Thymus (tissue), 11 donors: ENCODE data around the gene CDYL2. TPM values are rescaled to one million over a fixed set of nuclear protein-coding genes. Genes with fewer than 3 reads are reported as not detected.
"Not testable (repeated sequence)": the region's sequence is repeated elsewhere in the genome, so short reads cannot be mapped to it uniquely, and the experiment has no call there.

Experiments used
- DNase-seq, 9 donors: peaks; one replicate each; pipeline ENCODE4 v3.0.0-alpha.2; 2013; ENCODE audit warnings: low spot score in 9 of 9, low read depth in 6 of 9, missing footprints in 1 of 9
- H3K27ac ChIP-seq, 2 donors: one replicate each; pipeline ENCODE4 v1.5.1; 2013; ENCODE audit warnings: control low read depth in 1 of 2, low read depth in 1 of 2, low read length in 1 of 2, mild to moderate bottlenecking in 1 of 2, moderate library complexity in 1 of 2
- H3K27me3 ChIP-seq, 2 donors: one replicate each; pipeline ENCODE4 v1.5.1; 2013; ENCODE audit warnings: low read length in 1 of 2; ENCODE audit not compliant: control insufficient read depth in 2 of 2, insufficient read depth in 1 of 2
- H3K36me3 ChIP-seq, 2 donors: one replicate each; pipeline ENCODE4 v1.5.1; 2013; ENCODE audit warnings: low read length in 1 of 2, mild to moderate bottlenecking in 1 of 2, moderate library complexity in 1 of 2; ENCODE audit not compliant: control insufficient read depth in 2 of 2, insufficient read depth in 2 of 2
- H3K4me1 ChIP-seq, 2 donors: one replicate each; pipeline ENCODE4 v1.5.1; 2013; ENCODE audit warnings: low read length in 2 of 2; ENCODE audit not compliant: control insufficient read depth in 2 of 2, insufficient read depth in 2 of 2
- H3K4me3 ChIP-seq, 2 donors: one replicate each; pipeline ENCODE4 v1.5.1; 2013; ENCODE audit warnings: low read length in 2 of 2, control low read depth in 1 of 2, mild to moderate bottlenecking in 1 of 2
- H3K9me3 ChIP-seq, 2 donors: one replicate each; pipeline ENCODE4 v1.5.1; 2013; ENCODE audit warnings: low read length in 1 of 2, mild to moderate bottlenecking in 1 of 2; ENCODE audit not compliant: control insufficient read depth in 2 of 2, insufficient read depth in 1 of 2
- WGBS: extraction: QIAGEN DNeasy Blood & Tissue Kit; methylation state at CpG from one replicate; pipeline ENCODE4 v1.1.7; 2013; 5-methylcytosine and 5-hydroxymethylcytosine counted together
- polyA plus RNA-seq: library from polyadenylated mRNA; stranded (reverse); fragments of 200-250 nt; gene quantifications from one replicate; pipeline ENCODE4 v1.2.3, GENCODE V29; 2013
- total RNA-seq: library from RNA; stranded (reverse); fragments of 120-200 nt; gene quantifications from one replicate; pipeline ENCODE4 v1.2.4, GENCODE V29; 2013
- donor health status: healthy.

The CDYL2 gene
- total and polyA plus RNA-seq, 2 donors, result 2.0 to 2.6 TPM

DNA sequence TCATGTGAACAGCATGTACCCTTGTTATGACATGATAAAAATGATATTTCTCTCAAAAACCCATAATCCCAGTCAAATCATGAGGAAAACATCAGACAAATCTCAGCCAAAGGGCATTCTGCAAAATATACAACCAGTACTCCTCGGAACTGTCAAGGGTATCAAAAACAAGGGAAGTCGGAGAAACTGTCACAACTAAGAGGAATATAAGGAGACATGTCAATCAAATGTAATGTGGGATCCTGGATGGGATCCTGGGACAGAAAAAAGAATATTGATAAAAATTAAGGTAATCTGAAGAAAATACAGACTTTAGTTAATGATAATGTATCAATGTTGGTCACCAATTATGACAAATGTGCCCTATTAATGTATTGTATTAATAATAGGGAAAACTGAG lies 15.6 kb upstream of the CDYL2 start:
- H3K9me3 ChIP-seq, result no peaks in the 10 kb centered on the region
- DNase-seq, result no peak
- no peaks in the 10 kb centered on the region for H3K36me3 ChIP-seq
- H3K27ac ChIP-seq, result no peak overlapping the region
- H3K27me3 ChIP-seq, result no peaks in the 10 kb centered on the region
- H3K4me3 ChIP-seq, result no peak overlapping the region
- WGBS, result 96% methylated on average over 2 of the region's 2 CpGs
- no peaks in the 10 kb centered on the region for H3K4me1 ChIP-seq

DNA sequence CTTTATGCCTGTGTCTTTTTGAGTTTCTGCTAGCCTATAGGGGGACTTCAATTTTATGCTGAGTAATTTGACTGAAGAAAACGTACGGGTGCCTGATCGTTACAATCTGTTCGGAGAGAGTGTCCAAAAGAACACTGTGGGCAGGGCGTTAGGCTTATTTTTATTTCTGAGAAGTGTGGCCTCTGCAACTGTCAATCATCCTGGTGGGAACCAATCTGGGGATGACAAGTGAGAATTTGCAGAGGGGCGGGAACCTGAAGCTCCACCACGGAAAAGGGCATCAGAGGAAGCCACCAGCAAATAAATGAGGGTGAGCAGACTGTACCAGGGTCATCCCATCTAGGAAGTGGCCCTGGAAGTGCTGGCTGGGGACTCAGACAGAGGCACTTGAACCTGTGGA lies 12.0 kb upstream of the CDYL2 start:
- WGBS, result 96% methylated on average over 7 of the region's 7 CpGs
- Histone ChIP-seq H3K27me3 (no peaks in the 10 kb centered on the region), H3K4me3 (no peak overlapping the region), H3K9me3 (no peaks in the 10 kb centered on the region), H3K4me1 (no peaks in the 10 kb centered on the region), H3K36me3 (no peaks in the 10 kb centered on the region), H3K27ac (no peak overlapping the region)
- DNase-seq, result no peak

DNA sequence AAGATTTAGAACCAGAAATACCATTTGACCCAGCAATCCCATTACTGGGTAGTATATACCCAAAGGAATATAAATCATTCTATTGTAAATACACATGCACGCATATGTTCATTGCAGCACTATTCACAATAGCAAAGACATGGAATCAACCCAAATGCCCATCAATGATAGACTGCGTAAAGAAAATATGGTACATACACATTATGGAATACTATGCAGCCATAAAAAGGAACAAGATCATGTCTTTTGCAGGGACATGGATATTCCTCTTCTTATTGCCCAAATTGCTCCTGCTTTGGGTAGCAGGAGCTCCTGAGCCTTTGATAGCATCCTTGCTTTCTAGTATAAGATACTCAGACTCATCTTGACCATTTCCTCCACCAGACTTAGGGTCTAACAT lies 10.9 kb upstream of the CDYL2 start:
- WGBS, result over 99% methylated on average over 2 of the region's 2 CpGs
- not testable (repeated sequence) for H3K27me3 ChIP-seq, H3K9me3 ChIP-seq, H3K4me3 ChIP-seq, H3K4me1 ChIP-seq, H3K36me3 ChIP-seq, DNase-seq, H3K27ac ChIP-seq

DNA sequence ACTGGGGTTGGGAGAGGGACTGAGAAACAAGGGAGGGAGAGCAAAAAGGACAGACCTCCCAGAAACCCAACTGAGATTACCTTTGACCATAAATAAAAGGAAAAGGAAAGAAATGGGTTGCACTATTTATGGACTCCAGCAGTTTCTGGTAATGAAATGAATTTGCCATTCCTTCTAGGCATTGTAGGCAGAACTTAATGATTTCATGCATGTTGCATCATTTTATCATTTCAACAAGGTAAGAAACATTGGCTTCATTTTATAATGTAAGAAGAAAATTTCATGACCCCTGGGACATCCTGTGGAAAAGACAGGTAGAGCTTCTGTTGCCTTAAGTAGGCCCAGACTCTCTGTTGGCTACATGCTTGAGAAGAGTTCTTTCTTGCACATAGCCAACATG lies 8.2 kb upstream of the CDYL2 start:
- DNase-seq, result no peak
- no peak overlapping the region for H3K4me3 ChIP-seq
- H3K9me3 ChIP-seq, result no peaks in the 10 kb centered on the region
- H3K27me3 ChIP-seq, result no peaks in the 10 kb centered on the region
- no peaks in the 10 kb centered on the region for H3K36me3 ChIP-seq
- no peaks in the 10 kb centered on the region for H3K4me1 ChIP-seq
- H3K27ac ChIP-seq, result no peak overlapping the region

DNA sequence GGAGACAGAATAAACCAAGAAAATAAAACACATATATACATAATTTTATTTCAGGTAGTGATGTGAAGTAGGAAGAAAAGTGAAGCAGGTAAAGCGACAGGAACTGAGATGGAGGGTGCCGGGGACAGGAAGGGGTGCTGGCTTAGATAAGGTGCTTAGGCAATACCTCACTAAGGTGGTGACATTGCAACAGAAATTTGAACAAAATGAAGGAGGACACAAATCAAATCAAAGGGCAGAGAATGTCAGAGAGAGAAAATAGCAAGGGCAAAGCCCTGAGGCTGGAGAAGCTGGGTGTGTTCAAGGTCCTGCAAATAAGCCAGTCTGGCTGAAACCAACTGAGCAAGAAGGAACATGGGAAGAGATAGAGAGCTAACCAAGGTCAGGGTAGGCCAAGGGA lies 5.0 kb upstream of the CDYL2 start:
- Histone ChIP-seq H3K27me3 (peaks cover 5 to 21% of the 10 kb centered on the region in 2 donors), H3K9me3 (no peaks in the 10 kb centered on the region), H3K4me1 (no peaks in the 10 kb centered on the region), H3K27ac (no peak overlapping the region), H3K4me3 (no peak overlapping the region), H3K36me3 (no peaks in the 10 kb centered on the region)
- DNase-seq, result no peak
- 59% methylated on average over 2 of the region's 2 CpGs for WGBS

DNA sequence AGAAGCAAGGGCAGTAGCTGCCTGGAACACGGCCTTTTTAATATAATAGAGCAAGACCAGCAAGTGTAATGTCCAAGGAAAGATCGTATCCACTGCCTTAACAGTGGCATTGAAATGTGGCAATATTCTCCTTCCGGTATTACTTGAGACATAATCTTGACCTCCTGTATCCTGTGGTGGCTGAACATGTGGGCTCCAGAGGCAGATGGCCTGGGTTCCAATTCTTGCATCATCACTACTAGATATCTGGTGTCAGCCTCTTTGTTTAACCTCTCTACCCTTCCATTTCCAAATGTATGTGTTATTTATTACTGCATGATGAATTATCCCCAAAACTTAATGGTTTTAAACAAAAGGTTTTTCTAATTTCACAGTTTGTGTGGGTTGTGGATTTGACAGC lies 3.5 kb upstream of the CDYL2 start:
- DNase-seq, result no peak
- Histone ChIP-seq H3K36me3 (no peaks in the 10 kb centered on the region), H3K27me3 (peaks cover 5 to 31% of the 10 kb centered on the region in 2 donors), H3K4me3 (no peak overlapping the region), H3K4me1 (no peaks in the 10 kb centered on the region), H3K9me3 (peaks cover 0 to 1% of the 10 kb centered on the region in 2 donors), H3K27ac (no peak overlapping the region)
- 98% methylated on average over 3 of the region's 3 CpGs for WGBS

DNA sequence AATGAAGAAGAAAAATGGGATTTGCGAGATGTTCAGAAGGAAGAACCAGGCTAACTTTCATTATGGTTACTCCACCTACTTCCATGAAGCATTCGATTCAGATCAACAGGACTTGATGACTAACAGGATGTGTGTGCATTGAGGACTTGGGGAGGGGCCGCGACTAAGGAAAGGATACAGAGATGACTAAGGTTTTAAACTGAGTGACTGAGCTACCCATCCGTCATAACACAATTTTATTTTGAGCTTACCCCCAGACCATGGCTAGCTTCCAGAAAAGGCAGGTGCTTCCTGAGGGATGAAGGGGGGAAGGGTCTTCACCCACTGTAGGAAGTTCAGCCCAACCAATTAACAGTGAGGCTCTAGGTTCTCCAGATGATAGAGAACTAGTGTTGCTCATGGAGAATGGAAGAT lies 2.5 kb upstream of the CDYL2 start:
- Histone ChIP-seq H3K4me1 (no peaks in the 10 kb centered on the region), H3K27me3 (peaks cover 5 to 40% of the 10 kb centered on the region in 2 donors), H3K27ac (no peak overlapping the region), H3K9me3 (peaks cover 0 to 6% of the 10 kb centered on the region in 2 donors), H3K4me3 (no peak overlapping the region), H3K36me3 (no peaks in the 10 kb centered on the region)
- WGBS, result 19% methylated on average over 5 of the region's 5 CpGs
- no peak for DNase-seq

DNA sequence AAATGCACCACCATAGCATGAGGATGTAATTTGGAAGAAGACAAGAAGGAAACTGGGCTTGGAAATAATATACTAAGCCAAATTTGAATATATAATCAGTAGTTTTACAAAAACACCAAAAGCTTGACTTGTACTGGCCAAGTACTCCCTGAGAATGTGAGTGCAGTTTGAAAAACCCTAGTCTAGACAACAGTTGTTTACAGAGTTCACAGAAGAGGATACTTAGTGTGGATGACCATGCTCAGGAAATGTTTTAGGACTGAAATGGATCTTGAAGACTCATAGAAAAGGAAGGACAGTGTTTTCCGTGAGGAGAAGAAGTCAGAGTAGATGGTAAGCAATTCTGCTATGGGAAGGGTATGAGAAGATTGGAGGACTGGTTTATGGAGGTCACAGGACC lies 1.9 kb upstream of the CDYL2 start:
- H3K9me3 ChIP-seq, result peaks cover 0 to 6% of the 10 kb centered on the region in 2 donors
- H3K27ac ChIP-seq, result no peak overlapping the region
- WGBS, result 96% methylated on average over 1 of the region's 1 CpG
- H3K4me1 ChIP-seq, result no peaks in the 10 kb centered on the region
- no peaks in the 10 kb centered on the region for H3K36me3 ChIP-seq
- peaks cover 5 to 41% of the 10 kb centered on the region in 2 donors for H3K27me3 ChIP-seq
- no peak overlapping the region for H3K4me3 ChIP-seq
- DNase-seq, result no peak

DNA sequence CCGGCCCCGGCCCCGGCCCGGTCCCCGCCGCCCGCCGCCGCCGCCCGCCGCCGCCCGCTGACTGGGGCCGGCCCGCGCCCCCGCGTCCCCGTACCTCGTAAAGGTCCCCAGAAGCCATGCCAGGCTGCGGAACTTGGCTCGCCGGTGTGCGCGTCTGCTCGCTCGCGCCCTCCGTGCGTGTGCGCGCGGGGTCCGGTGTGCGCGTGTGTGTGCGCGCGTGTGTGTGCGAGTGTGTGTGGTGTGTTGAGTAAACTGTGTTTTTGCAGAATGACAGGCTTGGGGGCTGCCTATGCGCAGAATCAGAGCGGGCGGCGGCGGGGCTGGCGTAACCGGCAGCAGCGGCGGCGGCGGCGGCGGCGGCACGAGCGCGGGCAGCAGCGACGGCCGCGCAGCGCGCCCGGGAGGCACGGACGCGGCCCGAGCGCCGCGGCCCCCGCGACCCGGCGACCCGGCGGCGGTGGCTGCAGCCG lies 307 bp downstream of the CDYL2 start:
- Histone ChIP-seq H3K36me3 (no peaks in the 10 kb centered on the region), H3K9me3 (peaks cover 0 to 6% of the 10 kb centered on the region in 2 donors), H3K27ac (peak overlapping the region in 1 of 2 donors; percentile 74), H3K27me3 (peaks cover 5 to 41% of the 10 kb centered on the region in 2 donors), H3K4me1 (no peaks in the 10 kb centered on the region), H3K4me3 (peak overlapping the region; percentile 24 to 82)
- DNase-seq, result peak in 5 of 9 donors; percentile 1 to 42 (median 4)
- under 1% methylated on average over 79 of the region's 80 CpGs for WGBS
